GM19240 (cell line): ENCODE measurements around the gene ATP11B.
"Not testable (repeated sequence)": the region's sequence is repeated elsewhere in the genome, so short reads cannot be mapped to it uniquely, and the experiment has no call there.

Source experiments
- DNase-seq: peaks from one replicate; pipeline ENCODE4 v3.0.0; 2011; ENCODE audit warnings: low spot score; ENCODE audit not compliant: insufficient read length

ATP11B gene

GRCh38 chr3:182794455-182795388 lies 1.4 kb downstream of the ATP11B start:
- no peak for DNase-seq

DNA sequence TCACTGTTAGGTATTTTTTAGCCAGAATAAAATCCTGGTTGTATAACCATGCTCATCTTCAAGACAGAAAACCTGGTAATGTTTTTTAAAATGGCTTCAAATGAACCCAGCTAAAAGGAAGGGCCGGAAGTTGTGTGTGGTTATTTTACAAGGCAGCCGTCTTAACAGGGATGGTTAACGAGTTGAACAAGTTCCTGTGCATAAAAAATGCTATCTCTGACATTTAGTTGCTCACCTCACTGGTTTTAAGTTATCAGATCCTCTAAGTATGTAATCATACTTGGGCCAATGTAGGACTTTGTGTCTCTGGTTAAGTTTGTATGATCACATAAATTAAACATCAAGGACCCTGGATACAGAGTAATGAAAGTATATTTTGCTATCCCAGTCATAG lies 2.1 kb downstream of the ATP11B start:
- DNase-seq, result peak; percentile 9

DNA sequence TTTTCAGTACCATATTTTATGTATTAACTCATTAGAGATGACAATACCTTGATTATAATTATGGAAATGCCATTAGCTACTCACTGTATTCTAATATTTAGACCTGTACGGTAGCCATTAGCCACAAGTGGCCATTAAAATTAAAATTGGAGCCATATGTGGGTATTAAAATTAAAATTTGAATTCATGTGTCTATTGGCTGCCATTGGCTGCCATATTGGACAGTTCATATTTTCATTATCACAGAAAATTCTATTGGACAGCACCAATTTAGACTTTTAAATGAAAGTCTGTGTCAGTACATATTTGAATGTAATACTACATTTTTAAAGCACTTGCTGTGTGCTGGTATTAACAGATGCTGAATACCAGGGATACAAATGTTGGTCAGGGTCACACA lies 3.0 kb downstream of the ATP11B start:
- no peak for DNase-seq

DNA sequence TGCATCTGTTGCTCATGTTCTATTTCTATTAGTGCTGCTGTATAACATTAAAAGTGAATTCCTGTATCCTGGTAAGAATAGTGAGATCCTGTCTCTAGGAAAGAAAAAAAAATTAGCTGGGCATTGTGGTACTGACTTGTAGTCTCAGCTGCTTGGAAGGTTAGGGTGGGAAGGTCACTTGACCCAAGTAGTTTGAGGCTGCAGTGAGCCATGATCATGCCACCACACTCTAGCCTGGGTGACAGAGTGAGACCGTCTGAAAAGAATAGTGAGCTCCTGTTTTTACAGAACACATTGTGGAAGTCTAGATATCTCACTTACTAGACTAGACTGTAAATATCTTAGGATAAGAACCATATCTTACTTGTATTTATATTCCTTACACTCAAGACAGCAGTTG lies 4.6 kb downstream of the ATP11B start:
- DNase-seq, result no peak

GRCh38 chr3:182799143-182799542 lies 5.8 kb downstream of the ATP11B start:
- DNase-seq, result not testable (repeated sequence)

GRCh38 chr3:182800508-182800907 lies 7.2 kb downstream of the ATP11B start:
- DNase-seq, result no peak

DNA sequence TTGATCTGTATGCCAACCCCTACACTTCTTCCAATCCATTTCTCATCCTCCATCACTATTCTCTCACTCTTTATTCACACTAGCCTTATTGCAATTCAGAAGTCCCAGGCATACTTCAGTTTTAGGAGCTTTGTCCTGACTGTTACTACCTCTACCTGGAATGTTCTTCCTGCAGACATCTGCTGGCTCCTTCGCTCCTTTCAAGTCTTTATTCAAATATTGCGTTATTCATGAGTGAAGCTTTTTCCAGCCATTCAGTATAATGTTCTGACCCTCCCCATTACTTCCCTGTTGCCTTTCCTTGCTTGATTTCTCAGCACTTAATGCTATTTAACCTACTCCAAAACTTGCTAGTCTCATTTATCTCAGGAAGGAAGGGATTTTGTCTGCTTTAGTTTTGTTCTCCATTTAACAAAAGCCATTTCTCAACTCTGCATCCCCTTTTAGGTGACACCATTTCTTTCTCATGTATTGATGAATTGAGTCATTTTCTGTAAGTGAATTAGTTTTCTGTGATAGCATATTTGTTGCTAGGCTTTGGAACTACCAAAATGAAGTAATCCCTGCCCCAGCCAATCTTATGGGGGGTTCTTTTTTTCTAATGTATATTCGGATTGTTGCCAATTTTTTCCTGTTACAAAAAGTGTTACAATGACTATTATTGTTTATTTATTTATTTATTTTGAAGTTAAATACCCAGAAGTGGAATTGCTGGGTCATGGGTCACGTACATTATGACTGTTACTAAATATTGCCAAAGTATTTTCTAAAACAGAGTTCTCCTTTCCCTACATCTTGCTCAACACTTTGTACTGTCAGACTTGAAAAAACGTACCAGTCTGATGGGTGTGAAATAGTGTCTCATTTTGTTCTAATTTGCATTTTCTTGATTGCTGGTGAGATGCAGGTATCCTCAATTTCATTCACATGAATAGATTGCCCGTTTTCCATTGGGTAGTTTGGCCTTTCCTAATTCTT lies 9.4 kb downstream of the ATP11B start:
- DNase-seq, result no peak

- DNase-seq, result no peak
Observed at GRCh38 chr3:182803596-182803995, 10.3 kb downstream of the ATP11B start.

DNA sequence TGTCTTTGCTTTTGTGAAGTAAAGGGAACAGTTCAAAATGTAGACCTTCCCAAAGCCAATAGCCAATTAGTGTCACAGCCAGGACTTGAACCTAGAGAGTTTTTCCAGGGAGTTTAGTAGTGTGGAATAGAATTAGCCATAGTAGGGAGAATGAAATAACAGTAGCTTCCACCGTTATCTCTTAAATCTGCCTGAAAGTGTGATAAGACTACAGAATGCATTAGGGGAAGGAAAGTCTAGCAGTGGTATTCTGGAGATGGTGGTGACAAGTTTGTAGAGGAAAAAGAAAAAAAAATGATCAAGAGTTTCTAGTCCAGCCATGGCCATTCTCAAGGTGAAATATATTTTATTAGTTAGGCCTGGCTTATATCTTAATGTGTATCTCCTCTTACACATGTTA lies 13.8 kb downstream of the ATP11B start:
- DNase-seq, result no peak

DNA sequence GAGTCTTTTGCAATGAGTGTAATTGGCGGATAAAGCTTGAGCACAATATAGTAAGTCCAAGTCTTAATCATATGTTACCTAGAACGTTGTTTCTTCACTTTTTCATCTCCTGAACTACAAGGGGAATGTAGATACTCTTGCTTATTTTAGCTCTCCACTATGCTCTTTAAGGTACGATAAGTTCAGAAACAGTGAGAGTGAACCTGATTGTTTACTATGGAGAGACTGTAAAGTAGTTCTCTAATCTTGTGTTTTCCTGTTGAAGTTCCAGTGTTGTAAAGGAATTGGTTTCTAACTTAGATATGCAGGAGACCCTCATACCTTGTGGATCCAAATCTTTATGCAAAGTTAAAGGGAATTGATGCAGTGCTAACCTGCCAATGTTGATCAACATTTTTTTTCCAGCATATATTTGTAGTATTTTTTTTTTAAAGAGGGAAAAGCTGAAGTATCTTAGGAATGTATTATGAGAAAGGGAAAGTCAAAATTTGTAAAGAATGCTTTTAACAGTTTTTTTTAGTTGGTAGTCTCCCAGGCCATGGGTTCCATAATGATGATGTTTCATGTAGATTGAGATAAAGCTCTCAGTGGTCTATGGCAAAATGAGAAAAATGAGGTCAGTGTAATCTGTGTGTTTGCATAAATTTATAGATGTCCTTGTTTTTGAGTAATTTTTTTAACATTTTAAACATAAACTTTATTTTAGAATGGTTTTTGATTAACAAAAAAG lies 14.9 kb downstream of the ATP11B start:
- DNase-seq, result no peak

- DNase-seq, result no peak
Observed at GRCh38 chr3:182809531-182809930, 16.2 kb downstream of the ATP11B start.

GRCh38 chr3:182810574-182811268 lies 17.4 kb downstream of the ATP11B start:
- DNase-seq, result no peak

DNA sequence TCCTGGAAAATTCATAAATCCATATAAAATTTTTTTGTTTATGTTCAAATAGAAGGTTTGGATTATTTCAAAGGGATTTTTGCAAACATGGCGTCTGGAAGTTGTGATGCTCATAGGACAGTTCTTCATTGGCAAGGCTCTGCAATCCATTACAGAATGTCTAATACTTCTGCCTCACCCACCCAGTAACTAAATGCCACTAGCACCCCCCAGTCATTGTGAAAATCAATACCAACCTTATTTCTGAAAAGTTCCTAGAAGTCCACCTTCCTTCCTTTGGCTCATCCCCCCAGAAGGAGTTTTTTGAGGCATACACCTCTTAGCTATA lies 17.9 kb downstream of the ATP11B start:
- no peak for DNase-seq

- no peak for DNase-seq
Observed at GRCh38 chr3:182812123-182812522, 18.8 kb downstream of the ATP11B start.

DNA sequence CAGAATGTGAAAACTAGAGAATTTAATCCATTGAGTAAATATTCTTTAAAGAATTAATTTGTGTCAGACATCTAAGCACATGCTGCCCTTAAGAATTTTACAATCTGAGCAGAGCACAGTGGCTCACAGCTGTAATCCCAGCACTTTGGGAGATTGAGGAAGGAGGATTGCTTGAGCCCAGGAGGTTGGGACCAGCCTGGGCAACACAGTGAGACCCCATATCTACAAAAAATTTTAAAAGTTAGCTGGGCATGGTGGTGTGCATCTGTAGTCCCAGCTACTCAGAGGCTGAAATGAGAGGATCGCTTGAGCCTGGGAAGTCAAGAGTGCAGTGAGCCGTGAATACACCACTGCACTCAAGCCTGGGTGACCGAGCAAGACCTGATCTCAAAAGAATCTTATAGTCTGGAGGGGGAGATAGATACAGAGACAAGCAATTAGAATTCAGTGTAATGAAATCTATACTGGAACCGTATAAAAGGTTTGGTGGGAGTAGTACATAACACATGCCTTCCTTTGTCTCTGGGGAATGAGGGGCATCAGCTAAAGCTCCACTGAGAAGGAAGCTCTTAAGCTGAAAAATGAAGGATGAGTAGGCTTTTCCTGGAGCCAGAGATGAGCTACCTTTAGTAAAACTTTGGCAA lies 21.2 kb downstream of the ATP11B start:
- no peak for DNase-seq

- no peak for DNase-seq
Observed at GRCh38 chr3:182816181-182816580, 22.9 kb downstream of the ATP11B start.

- DNase-seq, result no peak
Observed at GRCh38 chr3:182818296-182818978, 25.1 kb downstream of the ATP11B start.

DNA sequence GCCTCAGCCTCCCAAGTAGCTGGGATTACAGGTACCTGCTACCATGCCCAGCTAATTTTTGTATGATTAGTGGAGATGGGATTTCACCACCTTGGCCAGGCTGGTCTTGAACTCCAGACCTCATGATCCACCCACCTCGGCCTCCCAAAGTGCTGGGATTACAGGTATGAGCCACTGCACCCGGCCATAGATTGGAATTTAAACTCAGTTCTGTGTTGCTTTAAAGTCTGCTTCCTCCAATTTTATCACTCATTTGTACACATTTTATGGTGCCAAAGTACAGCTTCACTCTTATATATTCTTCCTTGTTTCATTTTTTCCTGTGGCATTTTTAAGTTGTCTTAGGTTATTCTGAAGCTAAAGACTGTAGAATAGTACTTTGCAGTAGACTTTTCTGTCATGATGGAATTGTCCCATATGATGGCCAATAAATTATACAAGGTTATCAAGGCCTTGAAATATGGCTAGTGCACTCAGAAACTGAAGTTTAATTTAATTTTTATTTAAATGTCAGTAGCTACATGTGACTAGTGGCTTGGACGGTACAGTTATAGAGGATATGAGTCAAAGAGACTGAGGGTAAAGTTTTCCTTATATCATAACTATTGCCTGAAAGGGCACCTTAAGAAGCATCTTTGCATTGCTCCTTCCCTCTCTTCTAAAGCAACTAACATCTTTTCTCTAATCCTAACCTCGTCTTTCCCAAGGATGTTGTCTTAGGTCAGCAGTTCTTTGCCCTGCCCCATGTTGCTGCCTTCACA lies 28.1 kb downstream of the ATP11B start:
- no peak for DNase-seq

DNA sequence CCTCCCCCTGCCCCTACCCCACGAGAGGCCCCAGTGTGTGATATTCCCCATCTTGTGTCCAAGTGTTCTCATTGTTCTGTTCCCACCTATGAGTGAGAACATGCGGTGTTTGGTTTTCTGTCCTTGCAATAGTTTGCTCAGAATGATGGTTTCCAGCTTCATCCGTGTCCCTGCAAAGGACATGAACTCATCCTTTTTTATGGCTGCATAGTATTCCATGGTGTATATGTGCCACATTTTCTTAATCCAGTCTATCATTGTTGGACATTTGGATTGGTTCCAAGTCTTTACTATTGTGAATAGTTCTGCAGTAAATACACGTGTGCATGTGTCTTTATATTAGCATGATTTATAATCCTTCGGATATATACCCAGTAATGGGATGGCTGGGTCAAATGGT lies 29.0 kb downstream of the ATP11B start:
- not testable (repeated sequence) for DNase-seq
